Activated naive CD4-positive, alpha-beta T cell (primary cell): ENCODE data around the gene C19orf38.

ENCODE experiments used
- DNase-seq, 4 experiments: peaks; one replicate each; lab custom pipeline; 2025; lab: John Stamatoyannopoulos, UW

The C19orf38 gene

GRCh38 chr19:10848230-10848856, at the start of gene C19orf38:
Gene C19orf38, plus strand, starts transcription at chr19:10848415. Its CDS starts 94 bp downstream, at chr19:10848509.
- DNase-seq = no peak

GRCh38 chr19:10800488-10800887, 47.7 kb upstream of the C19orf38 start:
- no peak for DNase-seq

GRCh38 chr19:10802479-10802878, 45.7 kb upstream of the C19orf38 start:
- DNase-seq = no peak

GRCh38 chr19:10803252-10803651, 45.0 kb upstream of the C19orf38 start:
- no peak for DNase-seq

- no peak for DNase-seq
These were observed 43.0 kb upstream of the C19orf38 start for GRCh38 chr19:10805065-10805757.

- DNase-seq = no peak
These were observed 42.4 kb upstream of the C19orf38 start for GRCh38 chr19:10805758-10806247.

- DNase-seq = no peak
These were observed 39.1 kb upstream of the C19orf38 start for GRCh38 chr19:10808937-10809649.

- no peak for DNase-seq
These were observed 38.4 kb upstream of the C19orf38 start for GRCh38 chr19:10809651-10810285.

GRCh38 chr19:10811391-10812111, 36.7 kb upstream of the C19orf38 start:
- no peak for DNase-seq

- DNase-seq = no peak
These were observed 36.0 kb upstream of the C19orf38 start for GRCh38 chr19:10812196-10812595.

- no peak for DNase-seq
These were observed 35.3 kb upstream of the C19orf38 start for GRCh38 chr19:10812902-10813404.

GRCh38 chr19:10815007-10815536, 33.1 kb upstream of the C19orf38 start:
- no peak for DNase-seq

- no peak for DNase-seq
These were observed 32.1 kb upstream of the C19orf38 start for GRCh38 chr19:10815969-10816644.

GRCh38 chr19:10816691-10817090, 31.5 kb upstream of the C19orf38 start:
- DNase-seq = no peak

GRCh38 chr19:10817291-10818038, 30.8 kb upstream of the C19orf38 start:
- DNase-seq = no peak

GRCh38 chr19:10818301-10819123, 29.7 kb upstream of the C19orf38 start:
- no peak for DNase-seq

GRCh38 chr19:10819124-10820060, 28.8 kb upstream of the C19orf38 start:
- no peak for DNase-seq

- no peak for DNase-seq
These were observed 28.0 kb upstream of the C19orf38 start for GRCh38 chr19:10820173-10820572.
